AG04449 (cell line): ENCODE measurements around the gene AFAP1.

ENCODE experiments used
- CTCF ChIA-PET: fragments of 350-600 bp; formaldehyde crosslinking; extraction: SDS; loops from one replicate; lab custom pipeline; 2021; ENCODE audit warnings: antibody characterized with exemption; lab: Yijun Ruan, JAX
- POLR2A ChIA-PET: fragments of 400-600, 350-600 bp; formaldehyde crosslinking; extraction: SDS; loops from one replicate; lab custom pipeline; 2020; ENCODE audit warnings: antibody characterized with exemption, inconsistent platforms; lab: Yijun Ruan, JAX
- DNase-seq: peaks from one replicate; pipeline ENCODE4 v3.0.0-alpha.2; 2010; ENCODE audit warnings: low read depth, low spot score
- H3K4me3 ChIP-seq: 2 replicates; pipeline ENCODE4 v1.5.1; 2011; ENCODE audit warnings: low read depth, mild to moderate bottlenecking, control low read depth, low read length
- CTCF ChIP-seq: IDR thresholded peaks from one replicate; pipeline ENCODE4 v1.5.1; 2011; ENCODE audit warnings: mild to moderate bottlenecking, moderate library complexity, low read length, control low read depth, inconsistent platforms; ENCODE audit not compliant: insufficient read depth; ENCODE audit errors: missing control alignments

AFAP1 gene

GRCh38 chr4:7829652-7830580, 109.7 kb downstream of the AFAP1 start:
- CTCF ChIA-PET: interaction anchor here (0.8 to 6.1 kb wide), 4 partner anchors 12 to 158 kb away, joined by 3 to 33 read pairs (median 7); no protein-coding TSS in a partner anchor
- H3K4me3 ChIP-seq: no peak overlapping the region
- POLR2A ChIA-PET: interaction anchor here (1.5 kb wide), 1 partner anchor 110 kb away, joined by 7 read pairs; the partner anchor contains the start of gene AFAP1

GRCh38 chr4:7828793-7829301, 110.8 kb downstream of the AFAP1 start:
- POLR2A ChIA-PET: interaction anchor here (0.7 to 1.9 kb wide), 6 partner anchors 14 to 111 kb away, joined by 3 to 19 read pairs (median 5); partner anchors contain the start of gene AFAP1
- peak overlapping the region; percentile 4; the same call in 1 of the 2 replicates for H3K4me3 ChIP-seq
- TF ChIP-seq CTCF: no peak
- CTCF ChIA-PET: interaction anchor here (0.7 to 6.1 kb wide), 8 partner anchors 11 to 159 kb away, joined by 3 to 33 read pairs (median 4); no protein-coding TSS in a partner anchor
- no peak for DNase-seq

More at GRCh38 chr4:7829652-7830580, 109.7 kb downstream of the AFAP1 start:
- DNase-seq: no peak
- TF ChIP-seq CTCF: no peak

- ChIA-PET CTCF (interaction anchor here (0.7 to 6.1 kb wide), 10 partner anchors 10 to 161 kb away, joined by 3 to 33 read pairs (median 4); no protein-coding TSS in a partner anchor), POLR2A (interaction anchor here (0.5 to 1.9 kb wide), 7 partner anchors 14 to 447 kb away, joined by 3 to 19 read pairs (median 4); partner anchors contain the start of gene AFAP1)
- TF ChIP-seq CTCF: no peak
- DNase-seq: peak; percentile 99
- H3K4me3 ChIP-seq: peak overlapping the region; percentile 40
Measured at GRCh38 chr4:7828011-7828720, 111.5 kb downstream of the AFAP1 start.

- DNase-seq: no peak
- TF ChIP-seq CTCF: no peak
- H3K4me3 ChIP-seq: no peak overlapping the region
- CTCF ChIA-PET: interaction anchor here (0.8 to 6.1 kb wide), 9 partner anchors 10 to 161 kb away, joined by 3 to 33 read pairs (median 7); no protein-coding TSS in a partner anchor
- POLR2A ChIA-PET: interaction anchor here (0.5 to 1.9 kb wide), 3 partner anchors 15 to 447 kb away, joined by 3 to 19 read pairs (median 6); no protein-coding TSS in a partner anchor
Measured at GRCh38 chr4:7827566-7827965, 112.1 kb downstream of the AFAP1 start.

GRCh38 chr4:7826909-7827306, 112.8 kb downstream of the AFAP1 start:
- CTCF ChIA-PET: interaction anchor here (0.6 to 3.2 kb wide), 8 partner anchors 9 to 161 kb away, joined by 3 to 21 read pairs (median 4); no protein-coding TSS in a partner anchor
- TF ChIP-seq CTCF: no peak

More at GRCh38 chr4:7826909-7827306, 112.8 kb downstream of the AFAP1 start:
- POLR2A ChIA-PET: no interaction called here
- DNase-seq: no peak
- H3K4me3 ChIP-seq: no peak overlapping the region
